Activated CD4-positive, alpha-beta T cell treated with anti-CD3 and anti-CD28 coated beads, Interleukin-2, amount 10 ng/mL, durations not matched to agents 7 days and 5 days (primary cell): Measurements from ENCODE around the gene LOXL3. TPM values are rescaled to one million over a fixed set of nuclear protein-coding genes. Genes with fewer than 3 reads are reported as not detected.

Experiments used
- CTCF ChIA-PET: fragments of 350-600 bp; sonication (Branson Sonifier 250); formaldehyde crosslinking; loops from one replicate; lab custom pipeline; 2021; ENCODE audit warnings: antibody characterized with exemption; lab: Charles Lee
- POLR2A ChIA-PET: fragments of 350-600 bp; sonication (Branson Sonifier 250); formaldehyde crosslinking; loops from one replicate; lab custom pipeline; 2021; ENCODE audit warnings: antibody characterized with exemption; lab: Charles Lee
- DNase-seq: peaks from one replicate; pipeline ENCODE4 v3.0.0-alpha.2; 2020
- H3K27ac Mint-ChIP-seq: one replicate; pipeline ENCODE4 v1.8.0; 2021; ENCODE audit warnings: mild to moderate bottlenecking, moderate library complexity, mixed read lengths
- H3K27me3 Mint-ChIP-seq: one replicate; pipeline ENCODE4 v1.8.0; 2021; ENCODE audit warnings: mixed read lengths
- H3K36me3 Mint-ChIP-seq: one replicate; pipeline ENCODE4 v1.8.0; 2021; ENCODE audit warnings: low read depth, mixed read lengths
- H3K4me1 Mint-ChIP-seq: one replicate; pipeline ENCODE4 v1.8.0; 2021; ENCODE audit warnings: mixed read lengths
- H3K4me3 Mint-ChIP-seq: one replicate; pipeline ENCODE4 v1.8.0; 2021; ENCODE audit warnings: mild to moderate bottlenecking, moderate library complexity, mixed read lengths
- H3K9me3 Mint-ChIP-seq: one replicate; pipeline ENCODE4 v1.8.0; 2021; ENCODE audit warnings: mixed read lengths
- total RNA-seq, 2 experiments: library from RNA; stranded (reverse); gene quantifications; one replicate each; pipeline ENCODE4 v1.2.3, GENCODE V29; 2021

Gene LOXL3
- total RNA-seq, 2 experiments from 2014 or later = 0.12 to 0.15 TPM

- ChIA-PET CTCF (interaction anchor here (1.2 to 1.6 kb wide), 3 partner anchors 8 to 26 kb away, joined by 3 read pairs; partner anchors contain the start of genes AUP1 and HTRA2), POLR2A (interaction anchor here (0.5 kb wide), 1 partner anchor 30 kb away, joined by 4 read pairs; no protein-coding TSS in a partner anchor)
- peaks cover 38% of the 10 kb centered on the region for H3K36me3 Mint-ChIP-seq
These were observed 48.1 kb downstream of the LOXL3 start for GRCh38 chr2:74505448-74506246.

GRCh38 chr2:74504591-74504990, 49.2 kb downstream of the LOXL3 start:
- no peaks in the 10 kb centered on the region for H3K9me3 Mint-ChIP-seq
- H3K4me3 Mint-ChIP-seq = peak overlapping the region; percentile 14
- DNase-seq = no peak
- POLR2A ChIA-PET = no interaction called here
- H3K27ac Mint-ChIP-seq = peak overlapping the region; percentile 60
- H3K36me3 Mint-ChIP-seq = peaks cover 38% of the 10 kb centered on the region
- peaks cover 45% of the 10 kb centered on the region for H3K27me3 Mint-ChIP-seq
- H3K4me1 Mint-ChIP-seq = peaks cover 63% of the 10 kb centered on the region
- CTCF ChIA-PET = interaction anchor here (0.7 to 3.4 kb wide), 6 partner anchors 9 to 26 kb away, joined by 3 to 16 read pairs (median 4); partner anchors contain the start of genes AUP1, CCDC142, DQX1 and HTRA2

More at GRCh38 chr2:74505448-74506246, 48.1 kb downstream of the LOXL3 start:
- Mint-ChIP-seq H3K27ac (no peak overlapping the region), H3K27me3 (peaks cover 42% of the 10 kb centered on the region), H3K4me3 (peak overlapping the region; percentile 10), H3K9me3 (no peaks in the 10 kb centered on the region), H3K4me1 (peaks cover 65% of the 10 kb centered on the region)
- no peak for DNase-seq

- Mint-ChIP-seq H3K27ac (peak overlapping the region; percentile 60), H3K27me3 (peaks cover 50% of the 10 kb centered on the region), H3K4me3 (peak overlapping the region; percentile 54), H3K36me3 (peaks cover 38% of the 10 kb centered on the region), H3K4me1 (peaks cover 67% of the 10 kb centered on the region), H3K9me3 (no peaks in the 10 kb centered on the region)
- CTCF ChIA-PET = interaction anchor here (0.6 to 3.4 kb wide), 10 partner anchors 10 to 42 kb away, joined by 3 to 16 read pairs (median 3); partner anchors contain the start of genes AUP1, CCDC142, DQX1 and HTRA2
- DNase-seq = no peak
- POLR2A ChIA-PET = interaction anchor here (0.6 kb wide), 1 partner anchor 76 kb away, joined by 3 read pairs; no protein-coding TSS in a partner anchor
These were observed 50.0 kb downstream of the LOXL3 start for GRCh38 chr2:74503506-74504475.

GRCh38 chr2:74502720-74503505, 50.8 kb downstream of the LOXL3 start:
- Mint-ChIP-seq H3K27me3 (peaks cover 58% of the 10 kb centered on the region), H3K36me3 (peaks cover 40% of the 10 kb centered on the region), H3K4me1 (peaks cover 67% of the 10 kb centered on the region), H3K27ac (no peak overlapping the region), H3K9me3 (no peaks in the 10 kb centered on the region), H3K4me3 (peak overlapping the region; percentile 54)
- DNase-seq = peak; percentile 38
- POLR2A ChIA-PET = interaction anchor here (0.6 kb wide), 1 partner anchor 76 kb away, joined by 3 read pairs; no protein-coding TSS in a partner anchor
- CTCF ChIA-PET = interaction anchor here (1.2 to 3.4 kb wide), 6 partner anchors 11 to 28 kb away, joined by 3 to 16 read pairs (median 6); partner anchors contain the start of genes AUP1, CCDC142, HTRA2 and TLX2

GRCh38 chr2:74502147-74502719, 51.5 kb downstream of the LOXL3 start:
- POLR2A ChIA-PET = no interaction called here
- Mint-ChIP-seq H3K9me3 (no peaks in the 10 kb centered on the region), H3K4me1 (peaks cover 69% of the 10 kb centered on the region), H3K36me3 (peaks cover 40% of the 10 kb centered on the region), H3K27ac (no peak overlapping the region), H3K27me3 (peaks cover 62% of the 10 kb centered on the region), H3K4me3 (peak overlapping the region; percentile 54)
- no peak for DNase-seq
- CTCF ChIA-PET = interaction anchor here (1.6 to 3.4 kb wide), 4 partner anchors 7 to 20 kb away, joined by 4 to 16 read pairs (median 13); partner anchors contain the start of genes CCDC142 and TTC31

- ChIA-PET POLR2A (no interaction called here), CTCF (interaction anchor here (0.7 to 5.6 kb wide), 7 partner anchors 8 to 86 kb away, joined by 3 to 38 read pairs (median 10); partner anchors contain the start of genes CCDC142, TTC31 and WBP1)
- Mint-ChIP-seq H3K9me3 (no peaks in the 10 kb centered on the region), H3K27me3 (peaks cover 62% of the 10 kb centered on the region), H3K27ac (no peak overlapping the region), H3K4me3 (peak overlapping the region; percentile 4), H3K4me1 (peaks cover 64% of the 10 kb centered on the region), H3K36me3 (peaks cover 35% of the 10 kb centered on the region)
- no peak for DNase-seq
These were observed 52.2 kb downstream of the LOXL3 start for GRCh38 chr2:74501335-74502071.

GRCh38 chr2:74500578-74500946, 53.2 kb downstream of the LOXL3 start:
- POLR2A ChIA-PET = no interaction called here
- peaks cover 59% of the 10 kb centered on the region for H3K4me1 Mint-ChIP-seq
- H3K27me3 Mint-ChIP-seq = peaks cover 62% of the 10 kb centered on the region

DNA sequence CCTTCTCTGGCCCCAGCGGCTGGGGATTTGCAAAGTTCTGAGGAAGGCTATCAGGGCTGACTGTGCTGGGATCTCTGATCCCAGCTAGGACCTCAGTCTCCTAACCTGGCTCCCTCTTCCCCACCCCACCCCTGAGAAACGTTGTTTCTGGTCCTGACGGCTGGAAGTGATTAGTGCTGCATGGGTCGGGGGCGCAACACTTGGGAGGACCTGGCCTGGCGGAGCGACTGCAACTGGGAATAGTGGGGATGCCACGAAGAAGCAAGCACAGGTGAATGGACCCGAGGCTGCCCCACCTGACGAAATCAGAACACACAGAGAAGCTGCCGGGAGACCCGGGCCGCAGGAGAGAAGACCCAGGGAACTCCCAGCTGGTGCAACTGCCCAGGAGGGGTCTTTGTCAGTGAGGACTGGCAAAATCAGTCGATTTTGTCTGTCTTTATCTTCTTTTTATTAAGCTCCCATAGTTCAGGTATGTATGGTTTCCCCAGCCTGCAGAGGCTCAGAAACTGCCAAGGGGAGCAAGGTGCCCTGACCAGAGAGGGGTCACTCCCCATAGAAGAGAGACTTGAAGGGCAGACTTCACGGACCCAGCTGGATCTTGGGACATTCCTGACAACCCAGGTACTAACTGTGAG, 53.7 kb downstream of the LOXL3 start:
- CTCF ChIA-PET = interaction anchor here (0.9 to 5.6 kb wide), 6 partner anchors 8 to 88 kb away, joined by 3 to 38 read pairs (median 4); partner anchors contain the start of genes CCDC142 and TTC31
- peaks cover 27% of the 10 kb centered on the region for H3K36me3 Mint-ChIP-seq
- H3K27me3 Mint-ChIP-seq = peaks cover 62% of the 10 kb centered on the region
- no peaks in the 10 kb centered on the region for H3K9me3 Mint-ChIP-seq
- H3K4me3 Mint-ChIP-seq = peak overlapping the region; percentile 30
- H3K27ac Mint-ChIP-seq = no peak overlapping the region
- POLR2A ChIA-PET = no interaction called here
- H3K4me1 Mint-ChIP-seq = peaks cover 54% of the 10 kb centered on the region
- DNase-seq = no peak

More at GRCh38 chr2:74500578-74500946, 53.2 kb downstream of the LOXL3 start:
- no peak for DNase-seq
- Mint-ChIP-seq H3K9me3 (no peaks in the 10 kb centered on the region), H3K27ac (no peak overlapping the region), H3K4me3 (no peak overlapping the region), H3K36me3 (peaks cover 31% of the 10 kb centered on the region)
- CTCF ChIA-PET = interaction anchor here (0.7 to 5.6 kb wide), 8 partner anchors 8 to 87 kb away, joined by 3 to 38 read pairs (median 4); partner anchors contain the start of genes CCDC142, TTC31 and WBP1

DNA sequence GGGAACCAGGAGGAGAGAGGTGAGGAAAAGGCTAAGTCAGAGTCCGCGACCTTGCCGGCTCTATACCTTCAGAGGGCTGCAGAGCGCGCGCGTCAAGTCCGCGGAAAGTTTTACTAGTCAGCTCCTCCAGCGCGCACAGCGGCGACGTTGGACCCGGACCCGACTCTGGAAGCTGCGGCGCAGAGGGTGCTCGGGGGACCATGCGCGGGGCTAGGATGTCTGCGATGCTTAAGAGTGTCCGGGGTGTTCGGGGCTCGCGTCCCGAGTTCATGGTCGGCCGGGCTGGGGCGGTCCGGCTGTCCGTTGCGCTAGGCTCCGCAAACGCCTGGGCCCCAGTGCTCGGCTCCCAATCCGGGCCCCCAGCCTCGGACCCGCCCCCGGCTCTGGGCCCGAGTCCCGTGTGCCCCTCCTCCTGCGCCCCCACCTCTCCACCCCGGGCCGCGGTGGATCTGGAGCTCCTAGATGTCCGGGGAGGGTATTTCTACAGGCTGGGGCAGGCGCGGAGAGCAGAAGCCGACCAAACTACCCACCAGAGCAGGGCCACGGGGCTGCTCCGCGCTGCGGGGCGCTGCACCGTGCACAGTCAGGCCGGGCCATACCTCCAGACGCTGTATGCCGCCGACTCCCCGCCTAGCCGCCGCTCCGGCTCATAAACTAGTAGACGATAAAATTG, 54.3 kb downstream of the LOXL3 start, which contains the start of gene LBX2:
Gene LBX2 (minus strand): TSS at position 337 of the 673 bp plus-strand sequence. CDS start 66 bp downstream, at position 271.
- Mint-ChIP-seq H3K4me3 (peak within 1 kb of the TSS; percentile 79), H3K27ac (peak within 1 kb of the TSS; percentile 77), H3K27me3 (peaks cover 60% of the 10 kb centered on the region), H3K9me3 (no peaks in the 10 kb centered on the region), H3K4me1 (peaks cover 48% of the 10 kb centered on the region), H3K36me3 (peaks cover 22% of the 10 kb centered on the region)
- POLR2A ChIA-PET = no interaction called here
- CTCF ChIA-PET = interaction anchor here (0.9 to 5.6 kb wide), 3 partner anchors 10 to 17 kb away, joined by 3 to 38 read pairs (median 4); partner anchors contain the start of genes CCDC142 and TTC31
- peak; percentile 41 for DNase-seq
